Nephron progenitor cell (in vitro differentiated cells): ENCODE measurements around the gene RBM23.

ENCODE experiments used
- DNase-seq: peaks from one replicate; pipeline ENCODE4 v3.0.0; 2021
- H3K27ac Mint-ChIP-seq: 2 replicates; pipeline ENCODE4 v1.8.0; 2021; ENCODE audit warnings: mild to moderate bottlenecking, moderate library complexity, mixed read lengths
- H3K27me3 Mint-ChIP-seq: 2 replicates; pipeline ENCODE4 v1.8.0; 2021; ENCODE audit warnings: mild to moderate bottlenecking, low read depth, mixed read lengths; ENCODE audit not compliant: poor library complexity
- H3K36me3 Mint-ChIP-seq: 2 replicates; pipeline ENCODE4 v1.8.0; 2021; ENCODE audit warnings: low read depth, mixed read lengths
- H3K4me1 Mint-ChIP-seq: 2 replicates; pipeline ENCODE4 v1.8.0; 2021; ENCODE audit warnings: mixed read lengths
- H3K4me3 Mint-ChIP-seq: 2 replicates; pipeline ENCODE4 v1.8.0; 2021; ENCODE audit warnings: mild to moderate bottlenecking, moderate library complexity, mixed read lengths
- H3K9me3 Mint-ChIP-seq: 2 replicates; pipeline ENCODE4 v1.8.0; 2021; ENCODE audit warnings: mild to moderate bottlenecking, moderate library complexity, mixed read lengths
- TF ChIP-seq, protein P1 (sequence below): fragments of 200-600 bp; sonication (generic); IDR thresholded peaks from 2 replicates; pipeline ENCODE4 v1.5.0; 2021; ENCODE audit warnings: antibody characterized with exemption

RBM23 gene

DNA sequence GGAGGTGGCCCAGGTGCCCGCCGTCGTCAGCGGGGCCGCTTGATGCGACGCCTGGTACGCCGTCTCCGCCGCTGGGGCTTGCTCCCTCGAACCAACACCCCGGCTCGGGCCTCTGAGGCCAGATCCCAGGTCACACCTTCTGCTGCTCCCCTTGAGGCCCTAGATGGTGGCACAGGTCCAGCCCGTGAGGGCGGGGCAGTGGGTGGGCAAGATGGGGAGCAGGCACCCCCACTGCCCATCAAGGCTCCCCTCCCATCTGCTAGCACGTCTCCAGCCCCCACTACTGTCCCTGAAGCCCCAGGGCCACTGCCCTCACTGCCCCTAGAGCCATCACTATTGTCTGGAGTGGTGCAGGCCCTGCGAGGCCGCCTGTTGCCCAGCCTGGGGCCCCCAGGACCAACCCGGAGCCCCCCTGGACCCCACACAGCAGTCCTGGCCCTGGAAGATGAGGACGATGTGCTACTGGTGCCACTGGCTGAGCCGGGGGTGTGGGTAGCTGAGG, 41.9 kb downstream of the RBM23 start:
- peaks cover 34% of the 10 kb centered on the region for H3K36me3 Mint-ChIP-seq

DNA sequence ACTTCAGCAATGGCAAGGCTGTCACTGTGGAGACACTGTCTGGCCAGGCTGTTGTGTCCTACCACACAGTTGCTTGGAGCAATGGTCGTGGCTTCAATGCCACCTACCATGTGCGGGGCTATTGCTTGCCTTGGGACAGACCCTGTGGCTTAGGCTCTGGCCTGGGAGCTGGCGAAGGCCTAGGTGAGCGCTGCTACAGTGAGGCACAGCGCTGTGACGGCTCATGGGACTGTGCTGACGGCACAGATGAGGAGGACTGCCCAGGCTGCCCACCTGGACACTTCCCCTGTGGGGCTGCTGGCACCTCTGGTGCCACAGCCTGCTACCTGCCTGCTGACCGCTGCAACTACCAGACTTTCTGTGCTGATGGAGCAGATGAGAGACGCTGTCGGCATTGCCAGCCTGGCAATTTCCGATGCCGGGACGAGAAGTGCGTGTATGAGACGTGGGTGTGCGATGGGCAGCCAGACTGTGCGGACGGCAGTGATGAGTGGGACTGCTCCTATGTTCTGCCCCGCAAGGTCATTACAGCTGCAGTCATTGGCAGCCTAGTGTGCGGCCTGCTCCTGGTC, 43.1 kb downstream of the RBM23 start:
- Mint-ChIP-seq H3K9me3 (no peaks in the 10 kb centered on the region), H3K27ac (peak overlapping the region; percentile 60), H3K27me3 (no peaks in the 10 kb centered on the region), H3K4me1 (peaks cover 18% of the 10 kb centered on the region), H3K36me3 (peaks cover 34% of the 10 kb centered on the region), H3K4me3 (no peak overlapping the region)
- no peak for DNase-seq
- TF ChIP-seq, protein P1, sequence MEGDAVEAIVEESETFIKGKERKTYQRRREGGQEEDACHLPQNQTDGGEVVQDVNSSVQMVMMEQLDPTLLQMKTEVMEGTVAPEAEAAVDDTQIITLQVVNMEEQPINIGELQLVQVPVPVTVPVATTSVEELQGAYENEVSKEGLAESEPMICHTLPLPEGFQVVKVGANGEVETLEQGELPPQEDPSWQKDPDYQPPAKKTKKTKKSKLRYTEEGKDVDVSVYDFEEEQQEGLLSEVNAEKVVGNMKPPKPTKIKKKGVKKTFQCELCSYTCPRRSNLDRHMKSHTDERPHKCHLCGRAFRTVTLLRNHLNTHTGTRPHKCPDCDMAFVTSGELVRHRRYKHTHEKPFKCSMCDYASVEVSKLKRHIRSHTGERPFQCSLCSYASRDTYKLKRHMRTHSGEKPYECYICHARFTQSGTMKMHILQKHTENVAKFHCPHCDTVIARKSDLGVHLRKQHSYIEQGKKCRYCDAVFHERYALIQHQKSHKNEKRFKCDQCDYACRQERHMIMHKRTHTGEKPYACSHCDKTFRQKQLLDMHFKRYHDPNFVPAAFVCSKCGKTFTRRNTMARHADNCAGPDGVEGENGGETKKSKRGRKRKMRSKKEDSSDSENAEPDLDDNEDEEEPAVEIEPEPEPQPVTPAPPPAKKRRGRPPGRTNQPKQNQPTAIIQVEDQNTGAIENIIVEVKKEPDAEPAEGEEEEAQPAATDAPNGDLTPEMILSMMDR = no peak

More for the DNA sequence above, 41.9 kb downstream of the RBM23 start:
- no peaks in the 10 kb centered on the region for H3K9me3 Mint-ChIP-seq
- no peaks in the 10 kb centered on the region for H3K27me3 Mint-ChIP-seq
- TF ChIP-seq, protein P1 = no peak
- DNase-seq = no peak
- H3K27ac Mint-ChIP-seq = no peak overlapping the region
- no peak overlapping the region for H3K4me3 Mint-ChIP-seq
- peaks cover 22% of the 10 kb centered on the region for H3K4me1 Mint-ChIP-seq

DNA sequence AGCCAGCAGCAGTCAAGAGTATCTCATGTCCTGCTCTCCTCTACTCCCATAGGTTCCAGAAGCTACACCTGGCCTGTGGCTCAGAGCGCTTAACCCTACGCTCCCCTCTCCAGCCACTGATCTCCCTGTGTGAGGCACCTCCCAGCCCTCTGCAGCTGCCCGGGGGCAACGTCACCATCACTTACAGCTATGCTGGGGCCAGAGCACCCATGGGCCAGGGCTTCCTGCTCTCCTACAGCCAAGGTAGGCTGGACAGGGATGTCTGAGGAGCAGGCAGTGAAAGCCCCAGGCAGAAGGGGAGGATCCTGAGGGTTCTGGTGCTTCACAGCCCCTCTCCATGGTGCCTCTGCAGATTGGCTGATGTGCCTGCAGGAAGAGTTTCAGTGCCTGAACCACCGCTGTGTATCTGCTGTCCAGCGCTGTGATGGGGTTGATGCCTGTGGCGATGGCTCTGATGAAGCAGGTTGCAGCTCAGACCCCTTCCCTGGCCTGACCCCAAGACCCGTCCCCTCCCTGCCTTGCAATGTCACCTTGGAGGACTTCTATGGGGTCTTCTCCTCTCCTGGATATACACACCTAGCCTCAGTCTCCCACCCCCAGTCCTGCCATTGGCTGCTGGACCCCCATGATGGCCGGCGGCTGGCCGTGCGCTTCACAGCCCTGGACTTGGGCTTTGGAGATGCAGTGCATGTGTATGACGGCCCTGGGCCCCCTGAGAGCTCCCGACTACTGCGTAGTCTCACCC, 43.8 kb downstream of the RBM23 start:
- Mint-ChIP-seq H3K27ac (no peak overlapping the region), H3K36me3 (peaks cover 34% of the 10 kb centered on the region), H3K4me3 (no peak overlapping the region), H3K27me3 (no peaks in the 10 kb centered on the region), H3K9me3 (no peaks in the 10 kb centered on the region), H3K4me1 (peaks cover 25% of the 10 kb centered on the region)
- no peak for DNase-seq
- TF ChIP-seq, protein P1 = no peak

DNA sequence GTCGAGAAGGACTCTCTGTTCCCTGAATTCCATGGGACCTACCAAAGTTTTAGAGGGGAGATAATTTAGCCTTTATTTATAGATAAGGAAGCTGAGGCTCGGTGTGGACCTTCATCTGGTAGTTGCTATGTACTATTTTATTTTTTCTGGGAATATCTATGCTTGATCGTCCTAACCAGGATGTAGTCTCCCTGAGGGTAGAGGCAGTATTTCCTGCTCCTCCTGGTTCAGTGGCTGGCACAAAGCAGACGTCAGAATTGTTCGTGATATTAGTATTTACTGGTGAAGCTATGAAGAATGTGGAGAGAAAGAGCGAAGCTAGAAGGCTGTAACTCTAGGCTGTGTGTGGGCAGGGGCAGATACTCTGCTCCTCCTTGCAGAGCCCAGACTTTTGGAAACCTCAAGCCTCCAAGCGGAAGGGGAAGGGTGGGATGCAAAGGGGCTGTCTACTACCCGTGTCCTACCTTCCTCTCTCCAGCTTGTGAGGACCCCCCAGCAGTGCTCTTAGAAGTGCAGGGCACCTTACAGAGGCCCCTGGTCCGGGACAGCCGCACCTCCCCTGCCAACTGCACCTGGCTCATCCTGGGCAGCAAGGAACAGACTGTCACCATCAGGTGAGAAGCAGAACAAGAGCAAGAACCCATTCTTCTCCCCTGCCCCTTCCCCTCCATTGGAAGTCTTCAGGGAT, 46.0 kb downstream of the RBM23 start:
- H3K9me3 Mint-ChIP-seq = no peaks in the 10 kb centered on the region
- peaks cover 26% of the 10 kb centered on the region for H3K36me3 Mint-ChIP-seq
- H3K27me3 Mint-ChIP-seq = no peaks in the 10 kb centered on the region
- H3K27ac Mint-ChIP-seq = peak overlapping the region; percentile 53
- peak overlapping the region; percentile 83 for H3K4me3 Mint-ChIP-seq
- peaks cover 27% of the 10 kb centered on the region for H3K4me1 Mint-ChIP-seq
- TF ChIP-seq, protein P1 = peak; percentile 5
- no peak for DNase-seq

DNA sequence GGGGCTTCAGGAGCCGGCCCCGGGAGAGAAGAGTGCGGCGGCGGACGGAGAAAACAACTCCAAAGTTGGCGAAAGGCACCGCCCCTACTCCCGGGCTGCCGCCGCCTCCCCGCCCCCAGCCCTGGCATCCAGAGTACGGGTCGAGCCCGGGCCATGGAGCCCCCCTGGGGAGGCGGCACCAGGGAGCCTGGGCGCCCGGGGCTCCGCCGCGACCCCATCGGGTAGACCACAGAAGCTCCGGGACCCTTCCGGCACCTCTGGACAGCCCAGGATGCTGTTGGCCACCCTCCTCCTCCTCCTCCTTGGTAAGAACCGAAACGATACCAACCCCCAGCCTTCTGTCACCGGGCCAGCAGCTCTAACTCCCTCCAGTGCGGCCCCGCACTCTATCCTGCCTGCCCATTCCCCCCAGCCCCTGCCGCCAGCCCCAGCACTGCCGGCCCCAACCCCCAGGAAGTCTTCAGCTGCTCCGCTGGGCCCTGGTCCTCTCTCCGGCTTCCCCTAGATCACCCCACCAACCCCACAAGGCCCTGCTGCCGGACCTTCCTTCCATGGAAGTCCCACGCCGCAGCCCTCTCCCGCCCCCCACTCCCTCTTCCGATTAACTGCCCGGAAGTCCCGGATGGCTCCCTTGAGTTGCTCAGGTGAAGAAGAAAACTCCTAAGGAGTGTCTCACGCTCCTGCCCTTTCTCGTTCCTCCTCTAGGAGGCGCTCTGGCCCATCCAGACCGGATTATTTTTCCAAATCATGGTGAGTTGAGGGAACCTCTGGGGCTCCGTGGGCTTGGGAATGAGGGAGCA, 46.7 kb downstream of the RBM23 start:
- Mint-ChIP-seq H3K27me3 (no peaks in the 10 kb centered on the region), H3K4me3 (peak overlapping the region; percentile 87), H3K27ac (peak overlapping the region; percentile 53), H3K4me1 (peaks cover 27% of the 10 kb centered on the region), H3K9me3 (no peaks in the 10 kb centered on the region), H3K36me3 (peaks cover 20% of the 10 kb centered on the region)
- peak; percentile 87 for DNase-seq
- TF ChIP-seq, protein P1 = peak; percentile 87
